HG02798 (cell line): ENCODE data around the gene FARSA.
"Not testable (repeated sequence)": the region's sequence is repeated elsewhere in the genome, so short reads cannot be mapped to it uniquely, and the experiment has no call there.

Experiments used
- ATAC-seq: cut with Tn5 transposase; IDR thresholded peaks from one replicate; pipeline ENCODE4 v1.9.1; 2021; ENCODE audit warnings: mild to moderate bottlenecking; ENCODE audit not compliant: unreplicated experiment, poor library complexity

FARSA gene

GRCh38 chr19:12955575-12955974 lies 22.1 kb upstream of the FARSA start:
- ATAC-seq = not testable (repeated sequence)

- ATAC-seq = no peak
Measured at GRCh38 chr19:12954612-12954962, 21.1 kb upstream of the FARSA start.

DNA sequence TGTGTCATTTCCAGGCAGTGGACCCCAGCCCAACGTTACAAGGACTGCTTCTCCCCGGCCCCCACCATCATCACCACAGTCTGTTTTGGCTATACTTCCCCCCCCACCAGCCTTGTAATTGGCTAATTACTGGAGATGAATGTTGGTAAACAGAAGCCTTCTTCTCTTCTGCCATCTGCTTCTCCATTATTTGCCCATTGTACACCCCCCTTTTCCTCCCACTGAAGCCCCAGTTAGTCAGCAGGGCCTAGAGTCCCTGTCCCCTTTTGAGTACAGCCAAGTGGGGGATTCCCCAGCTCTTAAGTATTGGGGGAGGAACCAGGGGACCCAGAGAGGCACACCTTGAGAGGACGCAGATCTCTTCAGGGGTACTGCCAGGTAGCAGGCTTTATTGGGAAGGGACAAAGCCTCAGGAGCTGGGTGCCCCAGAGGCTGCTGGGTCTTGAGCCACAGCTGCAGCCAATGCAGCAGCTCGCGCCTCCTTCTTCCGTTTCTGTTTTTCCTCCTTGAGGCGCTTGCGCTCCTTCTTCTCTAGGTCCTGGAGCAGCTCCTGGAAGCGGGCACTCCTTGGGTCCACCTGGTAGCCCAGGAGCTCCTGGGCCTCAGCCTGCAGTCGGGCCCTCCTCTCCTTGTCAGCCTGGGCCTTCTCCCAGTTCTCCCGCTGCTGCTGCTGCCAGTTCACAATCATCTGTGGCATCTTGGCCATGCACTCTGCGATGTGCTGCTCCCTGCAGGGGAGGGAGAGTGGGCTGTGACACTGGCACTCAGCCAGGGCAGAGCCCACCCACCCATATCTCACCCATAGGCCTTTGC lies 20.5 kb upstream of the FARSA start:
- no peak for ATAC-seq

DNA sequence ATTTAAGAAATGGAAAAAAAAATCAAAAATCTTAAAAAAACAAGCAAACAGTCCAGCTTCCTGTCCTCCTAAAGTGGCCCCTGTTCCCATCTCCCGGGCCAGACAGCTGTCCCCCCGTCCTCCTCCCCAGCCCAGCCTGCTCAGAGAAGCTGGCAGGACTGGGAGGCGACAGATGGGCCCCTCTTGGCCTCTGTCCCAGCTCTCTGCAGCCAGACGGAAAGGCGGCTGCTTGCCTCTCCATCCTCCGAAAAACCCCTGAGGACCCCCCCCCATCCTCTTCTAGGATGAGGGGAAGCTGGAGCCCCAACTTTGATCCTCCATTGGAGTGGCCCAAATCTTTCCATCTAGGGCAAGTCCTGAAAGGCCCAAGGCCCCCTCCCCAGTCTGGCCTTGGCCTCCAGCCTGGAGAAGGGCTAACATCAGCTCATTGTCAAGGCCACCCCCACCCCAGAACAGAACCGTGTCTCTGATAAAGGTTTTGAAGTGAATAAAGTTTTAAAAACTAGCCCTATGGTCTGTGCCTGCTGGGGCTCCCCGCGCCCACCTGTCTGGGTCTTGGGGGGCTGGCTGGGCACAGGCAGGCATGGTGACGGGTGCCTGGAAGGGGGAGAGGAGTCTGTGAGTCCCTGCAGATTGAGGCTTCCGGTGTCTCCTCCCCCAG lies 19.8 kb upstream of the FARSA start:
- ATAC-seq = no peak

- no peak for ATAC-seq
Measured at GRCh38 chr19:12952488-12953137, 19.1 kb upstream of the FARSA start.

GRCh38 chr19:12952050-12952449 lies 18.5 kb upstream of the FARSA start:
- ATAC-seq = not testable (repeated sequence)

- ATAC-seq = no peak
Measured at GRCh38 chr19:12949363-12950283, 16.1 kb upstream of the FARSA start.

DNA sequence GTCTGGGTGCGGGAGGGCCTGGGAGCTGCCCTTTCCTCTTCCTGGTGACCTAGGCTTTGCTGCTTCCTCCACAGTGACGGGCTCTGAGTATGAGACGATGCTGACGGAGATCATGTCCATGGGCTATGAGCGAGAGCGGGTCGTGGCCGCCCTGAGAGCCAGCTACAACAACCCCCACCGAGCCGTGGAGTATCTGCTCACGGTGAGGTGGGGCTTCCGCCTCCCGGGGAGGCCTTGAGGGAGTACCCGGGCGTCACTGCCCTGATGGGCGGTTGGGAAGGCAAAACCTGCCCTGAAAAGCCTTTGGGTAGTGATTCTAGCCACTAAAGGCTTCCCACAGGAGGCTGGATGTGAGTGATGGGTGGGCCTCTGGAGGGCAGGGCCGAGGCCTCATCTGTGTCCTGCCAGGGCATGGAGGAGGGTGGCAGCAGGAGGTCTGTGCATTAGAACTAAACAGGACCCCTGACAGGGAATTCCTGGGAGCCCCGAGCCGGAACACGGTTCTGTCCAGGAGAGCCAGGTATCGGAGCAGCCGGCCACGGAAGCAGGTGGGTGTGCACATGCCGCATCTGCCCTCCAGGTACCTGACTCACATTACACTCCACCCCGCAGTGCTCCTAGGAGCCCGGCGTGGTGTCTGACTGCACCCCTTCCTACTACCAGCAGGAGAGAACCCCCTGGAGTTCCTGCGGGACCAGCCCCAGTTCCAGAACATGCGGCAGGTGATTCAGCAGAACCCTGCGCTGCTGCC lies 15.3 kb upstream of the FARSA start:
- ATAC-seq = no peak

DNA sequence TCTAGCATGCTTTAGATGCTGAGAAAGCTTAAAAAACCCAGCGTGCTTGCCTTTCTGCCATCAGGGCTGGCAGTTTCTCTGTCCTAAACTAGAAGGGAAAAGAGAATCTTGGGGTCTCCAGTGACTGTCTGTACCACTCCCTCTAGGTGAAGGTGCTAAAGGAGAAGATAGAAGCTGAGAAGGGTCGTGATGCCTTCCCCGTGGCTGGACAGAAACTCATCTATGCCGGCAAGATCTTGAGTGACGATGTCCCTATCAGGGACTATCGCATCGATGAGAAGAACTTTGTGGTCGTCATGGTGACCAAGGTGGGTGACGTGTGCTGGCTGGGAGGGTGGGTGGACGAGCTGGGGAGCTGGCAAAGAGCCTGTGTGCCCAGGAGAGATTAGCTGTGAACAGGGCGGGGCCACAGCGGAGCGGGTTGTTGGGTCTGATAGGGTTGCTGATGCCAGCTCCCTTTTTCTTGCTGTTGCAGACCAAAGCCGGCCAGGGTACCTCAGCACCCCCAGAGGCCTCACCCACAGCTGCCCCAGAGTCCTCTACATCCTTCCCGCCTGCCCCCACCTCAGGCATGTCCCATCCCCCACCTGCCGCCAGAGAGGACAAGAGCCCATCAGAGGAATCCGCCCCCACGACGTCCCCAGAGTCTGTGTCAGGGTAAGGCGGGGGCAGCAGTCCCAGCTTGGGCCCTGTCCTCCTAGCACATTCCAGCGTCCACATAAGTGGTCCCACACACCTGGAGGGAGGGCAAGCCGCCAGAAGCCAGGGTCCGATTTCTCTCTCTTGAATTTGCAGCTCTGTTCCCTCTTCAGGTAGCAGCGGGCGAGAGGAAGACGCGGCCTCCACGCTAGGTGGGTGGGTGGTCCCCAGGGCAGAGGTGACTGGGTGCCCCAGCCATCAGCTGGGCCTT lies 14.4 kb upstream of the FARSA start:
- no peak for ATAC-seq

GRCh38 chr19:12946731-12947496 lies 13.4 kb upstream of the FARSA start:
- ATAC-seq = no peak

DNA sequence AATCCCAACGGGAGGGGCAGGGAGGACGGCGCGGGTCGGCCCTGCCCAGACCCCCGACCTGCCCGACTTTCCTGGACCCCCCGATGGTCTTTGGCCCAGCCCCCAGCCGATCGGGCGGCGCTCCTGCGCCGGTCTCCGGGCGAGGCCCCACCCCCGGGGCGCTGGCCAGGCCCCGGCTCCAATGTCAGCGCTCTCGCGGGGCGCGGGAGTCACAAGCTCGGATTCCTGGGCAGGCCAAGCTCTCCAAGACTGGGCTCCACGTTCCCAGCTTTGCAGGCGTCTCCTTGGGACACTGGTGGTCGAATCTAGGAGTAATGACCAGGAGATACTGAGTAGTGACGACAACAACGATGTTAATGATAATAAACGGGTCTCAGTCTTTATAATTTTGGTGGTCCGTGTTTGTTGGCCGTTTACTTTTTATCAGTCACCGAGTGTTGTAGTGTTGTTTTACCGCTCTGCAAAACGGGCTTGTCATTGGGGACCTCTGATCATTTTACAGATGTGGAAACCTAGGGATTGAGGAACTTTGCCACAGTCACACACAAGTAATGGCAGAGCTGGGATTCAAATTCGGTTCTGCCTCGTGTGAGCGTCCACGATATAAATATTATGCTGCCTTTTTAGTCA lies 12.7 kb upstream of the FARSA start:
- peak; percentile 28 for ATAC-seq

GRCh38 chr19:12945479-12946091 lies 12.1 kb upstream of the FARSA start, which contains the start of gene RAD23A:
Gene RAD23A, plus strand, starts transcription at chr19:12945862. Its CDS starts 87 bp downstream, at chr19:12945949.
- peak; percentile 90 for ATAC-seq

- no peak for ATAC-seq
Measured at GRCh38 chr19:12944104-12944674, 10.7 kb upstream of the FARSA start.

- ATAC-seq = no peak
Measured at GRCh38 chr19:12943437-12944044, 10.0 kb upstream of the FARSA start.

DNA sequence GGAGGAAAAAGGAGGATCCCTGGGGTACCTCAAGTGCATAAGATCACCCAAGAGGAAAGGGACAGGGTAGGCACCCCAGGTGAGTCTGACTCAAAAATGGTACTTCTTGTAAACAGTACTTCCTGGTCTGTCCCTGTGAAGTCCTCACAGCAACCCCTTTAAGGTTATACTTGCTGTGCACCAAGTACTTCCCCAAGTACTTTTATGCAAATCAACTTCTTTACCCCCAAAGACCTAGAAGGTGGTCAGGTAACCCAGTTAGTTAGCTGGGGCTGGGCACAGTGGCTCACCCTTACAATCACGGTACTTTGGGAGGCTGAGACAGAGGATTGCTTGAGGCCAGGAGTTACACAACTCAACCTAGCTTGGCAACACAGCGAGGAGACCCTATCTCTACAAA lies 7.4 kb upstream of the FARSA start:
- no peak for ATAC-seq

GRCh38 chr19:12939975-12940423 lies 6.5 kb upstream of the FARSA start:
- ATAC-seq = no peak
